H1 (cell line): ENCODE data around the gene APOBEC2. TPM values are rescaled to one million over a fixed set of nuclear protein-coding genes. Genes with fewer than 3 reads are reported as not detected.

Experiments used
- ATF3 ChIP-seq: IDR thresholded peaks from 2 replicates; pipeline ENCODE4 v1.6.1; 2011; ENCODE audit warnings: low read depth, mild to moderate bottlenecking, low read length; ENCODE audit not compliant: insufficient read depth
- NRF1 ChIP-seq: IDR thresholded peaks from 2 replicates; pipeline ENCODE4 v1.6.1; 2011; ENCODE audit warnings: mild to moderate bottlenecking, low read depth, low read length, improper control_type of control experiment
- POLR2AphosphoS5 ChIP-seq: IDR thresholded peaks from 2 replicates; pipeline ENCODE4 v1.6.1; 2011; ENCODE audit warnings: low read depth, low read length
- TEAD4 ChIP-seq: IDR thresholded peaks from 2 replicates; pipeline ENCODE4 v1.6.1; 2012; ENCODE audit warnings: low read depth, low read length, inconsistent platforms, mixed read lengths
- polyA plus RNA-seq, 7 experiments: library from polyadenylated mRNA; depleted of rRNA in 3 of 7; stranded (reverse) in 5 of 7; unstranded in 2 of 7; fragments of >200 nt in 5 of 7; fragments of 200-250 nt in 2 of 7; gene quantifications; 1 replicate in 5 of 7; 2 replicates in 1 of 7; 4 replicates in 1 of 7; pipeline versions ENCODE4 v1.2.1 to v1.2.3, GENCODE V29; 2011 to 2013; ENCODE audit warnings: missing spikeins in 2 of 7, mixed read lengths in 2 of 7
- total RNA-seq: library from RNA; stranded (reverse); fragmentation: NEBNext Ultra II Directional; extraction: Animal tissue kit (Norgen Biotek cat#: 25700); gene quantifications from 2 replicates; pipeline ENCODE4 v1.2.1, GENCODE V29; 2021

The APOBEC2 gene
- total and polyA plus RNA-seq, 2 of the 8 experiments (the other 6 are each of a cell fraction or from before 2014, with no cell fraction given) = not detected

DNA sequence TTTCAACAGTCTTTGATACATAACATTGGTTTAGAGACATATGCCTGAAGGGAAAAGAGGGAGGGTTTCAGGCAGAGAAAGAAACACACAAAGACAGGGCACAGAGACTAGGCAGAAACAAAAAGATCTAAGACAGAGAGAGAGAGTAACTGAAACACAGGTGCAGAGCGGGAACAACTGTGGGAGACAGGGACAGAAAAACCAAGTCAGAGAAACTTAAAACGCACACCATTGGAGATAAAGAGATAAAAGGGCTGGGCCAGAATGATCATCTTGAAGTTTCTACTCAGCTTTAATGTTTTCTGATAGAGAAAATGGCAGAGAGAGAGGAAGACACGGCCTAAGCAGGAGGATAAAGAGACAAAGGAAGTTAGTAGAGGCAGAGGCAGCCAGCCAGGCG lies 25.8 kb upstream of the APOBEC2 start (continued):
- no peak for TF ChIP-seq POLR2AphosphoS5
- TF ChIP-seq NRF1 = no peak
- no peak for TF ChIP-seq TEAD4
- TF ChIP-seq ATF3 = no peak
